Measurements from ENCODE around the gene SLC7A7.
"Not testable (repeated sequence)": the region's sequence is repeated elsewhere in the genome, so short reads cannot be mapped to it uniquely, and the experiment has no call there.

Gene SLC7A7

GRCh38 chr14:22820731-22821130 lies 5.5 kb upstream of the SLC7A7 start:
- no peak overlapping the region for H3K4me3 ChIP-seq (ENCODE audit: low read length)
- TF ChIP-seq ZNF274 (IDR thresholded peaks at IDR 0.05; ENCODE audit: low read depth, low read length) = no peak

- H3K4me3 ChIP-seq (ENCODE audit: low read length) = peak overlapping the region; percentile 37; the same call in 1 of the 2 replicates
- TF ChIP-seq ZNF274 (IDR thresholded peaks at IDR 0.05; ENCODE audit: low read depth, low read length) = no peak
Observed at GRCh38 chr14:22819151-22819988, 4.1 kb upstream of the SLC7A7 start.

- TF ChIP-seq ZNF274 (IDR thresholded peaks at IDR 0.05; ENCODE audit: low read depth, low read length) = no peak
- H3K4me3 ChIP-seq (ENCODE audit: low read length) = peak overlapping the region; percentile 13; the same call in 1 of the 2 replicates
Observed at GRCh38 chr14:22814373-22814772, 862 bp downstream of the SLC7A7 start.

- H3K4me3 ChIP-seq (ENCODE audit: low read length) = peak overlapping the region; percentile 1; the same call in 1 of the 2 replicates
- no peak for TF ChIP-seq ZNF274 (IDR thresholded peaks at IDR 0.05; ENCODE audit: low read depth, low read length)
Observed at GRCh38 chr14:22813145-22813544, 2.1 kb downstream of the SLC7A7 start.

- no peak for TF ChIP-seq ZNF274 (IDR thresholded peaks at IDR 0.05; ENCODE audit: low read depth, low read length)
- peak overlapping the region; percentile 1; the same call in 1 of the 2 replicates for H3K4me3 ChIP-seq (ENCODE audit: low read length)
Observed at GRCh38 chr14:22812744-22813143, 2.5 kb downstream of the SLC7A7 start.

- peak overlapping the region; percentile 35; the same call in 1 of the 2 replicates for H3K4me3 ChIP-seq (ENCODE audit: low read length)
- TF ChIP-seq ZNF274 (IDR thresholded peaks at IDR 0.05; ENCODE audit: low read depth, low read length) = no peak
Observed at GRCh38 chr14:22811722-22812121, 3.5 kb downstream of the SLC7A7 start.

GRCh38 chr14:22808388-22809209 lies 6.6 kb downstream of the SLC7A7 start:
- TF ChIP-seq ZNF274 (IDR thresholded peaks at IDR 0.05; ENCODE audit: low read depth, low read length) = no peak

GRCh38 chr14:22807432-22808087 lies 7.7 kb downstream of the SLC7A7 start:
- TF ChIP-seq ZNF274 (IDR thresholded peaks at IDR 0.05; ENCODE audit: low read depth, low read length) = no peak
- H3K4me3 ChIP-seq (ENCODE audit: low read length) = no peak overlapping the region

More at GRCh38 chr14:22808388-22809209, 6.6 kb downstream of the SLC7A7 start:
- no peak overlapping the region for H3K4me3 ChIP-seq (ENCODE audit: low read length)

- H3K4me3 ChIP-seq (ENCODE audit: low read length) = not testable (repeated sequence)
Observed at GRCh38 chr14:22805235-22805634, 10.0 kb downstream of the SLC7A7 start.

- peak overlapping the region; percentile 42; the same call in 1 of the 2 replicates for H3K4me3 ChIP-seq (ENCODE audit: low read length)
- no peak for TF ChIP-seq ZNF274 (IDR thresholded peaks at IDR 0.05; ENCODE audit: low read depth, low read length)
Observed at GRCh38 chr14:22803687-22803974, 11.6 kb downstream of the SLC7A7 start.

- peak overlapping the region; percentile 42; the same call in 1 of the 2 replicates for H3K4me3 ChIP-seq (ENCODE audit: low read length)
- no peak for TF ChIP-seq ZNF274 (IDR thresholded peaks at IDR 0.05; ENCODE audit: low read depth, low read length)
Observed at GRCh38 chr14:22802860-22803686, 12.2 kb downstream of the SLC7A7 start.

- H3K4me3 ChIP-seq (ENCODE audit: low read length) = no peak overlapping the region
- no peak for TF ChIP-seq ZNF274 (IDR thresholded peaks at IDR 0.05; ENCODE audit: low read depth, low read length)
Observed at GRCh38 chr14:22801716-22802115, 13.5 kb downstream of the SLC7A7 start.

GRCh38 chr14:22800346-22800745 lies 14.9 kb downstream of the SLC7A7 start:
- no peak for TF ChIP-seq ZNF274 (IDR thresholded peaks at IDR 0.05; ENCODE audit: low read depth, low read length)
- no peak overlapping the region for H3K4me3 ChIP-seq (ENCODE audit: low read length)

All from GM08714 (cell line).